GM23338 (cell line): ENCODE measurements around the gene MACROD1. TPM values are rescaled to one million over a fixed set of nuclear protein-coding genes. Genes with fewer than 3 reads are reported as not detected.

Source experiments
- ATAC-seq: fragments of 200-7000 bp; cut with Tn5 transposase; 3 replicates; pipeline ENCODE4 v1.9.1; 2020
- DNase-seq: peaks from one replicate; pipeline ENCODE4 v3.0.0-alpha.2; 2015; ENCODE audit warnings: low spot score
- H2AFZ ChIP-seq: fragments of 200-600 bp; sonication (generic); 2 replicates; pipeline ENCODE4 v1.8.0; 2016; ENCODE audit warnings: antibody characterized with exemption, mild to moderate bottlenecking, moderate library complexity
- H3F3A ChIP-seq: fragments of 200-600 bp; sonication (generic); replicated peaks from 2 replicates; pipeline ENCODE4 v1.8.0; 2017; ENCODE audit warnings: antibody characterized with exemption, mixed run types, low read depth
- H3K27ac ChIP-seq: fragments of 200-600 bp; sonication (generic); 2 replicates; pipeline ENCODE4 v1.6.1; 2016; ENCODE audit warnings: low read depth
- H3K27me3 ChIP-seq: fragments of 200-600 bp; sonication (generic); 2 replicates; pipeline ENCODE4 v1.8.0; 2016; ENCODE audit warnings: mild to moderate bottlenecking, mixed run types, moderate library complexity; ENCODE audit not compliant: insufficient read depth
- H3K36me3 ChIP-seq: fragments of 200-600 bp; sonication (generic); 2 replicates; pipeline ENCODE4 v1.8.0; 2016; ENCODE audit warnings: mild to moderate bottlenecking; ENCODE audit not compliant: insufficient read depth
- H3K4me1 ChIP-seq: fragments of 200-600 bp; sonication (generic); 2 replicates; pipeline ENCODE4 v1.8.0; 2016; ENCODE audit warnings: mild to moderate bottlenecking, moderate library complexity; ENCODE audit not compliant: insufficient read depth
- H3K4me2 ChIP-seq: fragments of 200-600 bp; sonication (generic); 2 replicates; pipeline ENCODE4 v1.7.1; 2017; ENCODE audit warnings: mixed run types
- H3K4me3 ChIP-seq: fragments of 200-600 bp; sonication (generic); 2 replicates; pipeline ENCODE4 v1.6.1; 2016; ENCODE audit warnings: mixed run types
- H3K79me2 ChIP-seq: fragments of 200-600 bp; sonication (generic); replicated peaks from 2 replicates; pipeline ENCODE4 v1.8.0; 2017; ENCODE audit warnings: mild to moderate bottlenecking; ENCODE audit not compliant: insufficient read depth
- H3K9me2 ChIP-seq: fragments of 200-600 bp; sonication (generic); 2 replicates; pipeline ENCODE4 v1.8.0; 2017; ENCODE audit not compliant: insufficient read depth
- H4K20me1 ChIP-seq: fragments of 200-600 bp; sonication (generic); replicated peaks from 2 replicates; pipeline ENCODE4 v1.8.0; 2017; ENCODE audit warnings: mild to moderate bottlenecking; ENCODE audit not compliant: insufficient read depth
- H3K27ac Mint-ChIP-seq: 2 replicates; pipeline ENCODE4 v1.8.0; 2020; ENCODE audit warnings: inconsistent platforms, mild to moderate bottlenecking, moderate library complexity, mixed read lengths
- H3K27me3 Mint-ChIP-seq: 3 replicates; pipeline ENCODE4 v1.8.0; 2022; ENCODE audit warnings: low read depth, mild to moderate bottlenecking, moderate library complexity, mixed read lengths, inconsistent platforms; ENCODE audit not compliant: insufficient read depth, poor library complexity
- H3K36me3 Mint-ChIP-seq: 3 replicates; pipeline ENCODE4 v1.8.0; 2021; ENCODE audit warnings: low read depth, mild to moderate bottlenecking, inconsistent platforms, moderate library complexity, mixed read lengths
- H3K4me1 Mint-ChIP-seq: 3 replicates; pipeline ENCODE4 v1.8.0; 2020; ENCODE audit warnings: mild to moderate bottlenecking, inconsistent platforms, mixed read lengths
- H3K4me3 Mint-ChIP-seq: 3 replicates; pipeline ENCODE4 v1.8.0; 2021; ENCODE audit warnings: moderate library complexity, mild to moderate bottlenecking, inconsistent platforms, mixed read lengths
- H3K9me3 Mint-ChIP-seq: 3 replicates; pipeline ENCODE4 v1.8.0; 2020; ENCODE audit warnings: moderate library complexity, mild to moderate bottlenecking, inconsistent platforms, mixed read lengths
- CREB1 ChIP-seq: fragments of 250-450 bp; sonication (Bioruptor Pico); IDR thresholded peaks from 2 replicates; pipeline ENCODE4 v1.5.0; 2020; ENCODE audit warnings: low read depth, mild to moderate bottlenecking, moderate library complexity
- CTCF ChIP-seq, 2 experiments: fragments of 200-600 bp in 1 of 2; sonication (generic) in 1 of 2; conservative IDR thresholded peaks; 2 replicates each; pipeline versions ENCODE4 v1.5.1 to v1.6.1; 2016 to 2017; ENCODE audit warnings: antibody characterized with exemption in 2 of 2, low read depth in 2 of 2, mild to moderate bottlenecking in 2 of 2, moderate library complexity in 1 of 2
- EZH2 ChIP-seq: fragments of 200-600 bp; sonication (generic); IDR thresholded peaks from one replicate; pipeline ENCODE4 v1.8.0; 2017; ENCODE audit warnings: antibody characterized with exemption, mild to moderate bottlenecking, low read depth; ENCODE audit not compliant: unreplicated experiment
- EZH2phosphoT487 ChIP-seq: fragments of 200-600 bp; sonication (generic); IDR thresholded peaks from one replicate; pipeline ENCODE4 v1.8.1; 2018; ENCODE audit warnings: antibody characterized with exemption; ENCODE audit not compliant: unreplicated experiment
- JUNB ChIP-seq: IDR thresholded peaks from one replicate; pipeline ENCODE4 v1.6.1; 2016; ENCODE audit warnings: antibody characterized with exemption; ENCODE audit not compliant: unreplicated experiment
- POLR2AphosphoS5 ChIP-seq: IDR thresholded peaks from 2 replicates; pipeline ENCODE4 v1.6.1; 2016; ENCODE audit warnings: antibody characterized with exemption, low read depth
- REST ChIP-seq: IDR thresholded peaks from one replicate; pipeline ENCODE4 v1.6.1; 2018; ENCODE audit warnings: antibody characterized with exemption; ENCODE audit not compliant: unreplicated experiment
- STAT1 ChIP-seq: IDR thresholded peaks from one replicate; pipeline ENCODE4 v1.6.1; 2016; ENCODE audit warnings: antibody characterized with exemption; ENCODE audit not compliant: unreplicated experiment
- ZNF114 ChIP-seq: fragments of 250-450 bp; sonication (Bioruptor Pico); IDR thresholded peaks from 2 replicates; pipeline ENCODE4 v1.5.0; 2020; ENCODE audit warnings: mild to moderate bottlenecking, moderate library complexity
- ZNF331 ChIP-seq: fragments of 250-450 bp; sonication (Bioruptor Pico); IDR thresholded peaks from 2 replicates; pipeline ENCODE4 v1.5.0; 2020; ENCODE audit warnings: low read depth, mild to moderate bottlenecking, moderate library complexity
- ZNF462 ChIP-seq: fragments of 250-450 bp; sonication (Bioruptor Pico); IDR thresholded peaks from 2 replicates; pipeline ENCODE4 v1.5.0; 2020; ENCODE audit warnings: mild to moderate bottlenecking, moderate library complexity
- polyA plus RNA-seq: library from polyadenylated mRNA; unstranded; fragments of >200 nt; fragmentation: Nextera tagmentation; extraction: Ambion mirVana; gene quantifications from 2 replicates; pipeline ENCODE4 v1.2.1, GENCODE V29; 2016
- total RNA-seq: library from RNA; depleted of rRNA; stranded (reverse); fragments of >200 nt; shearing (Covaris generic); gene quantifications from 2 replicates; pipeline ENCODE4 v1.2.3, GENCODE V29; 2014
- TF ChIP-seq, protein P1 (sequence below): IDR thresholded peaks from 2 replicates; pipeline ENCODE4 v1.6.1; 2016; ENCODE audit warnings: antibody characterized with exemption

Gene MACROD1
- total and polyA plus RNA-seq, 2 experiments from 2014 or later: 33.0 to 51.6 TPM

DNA sequence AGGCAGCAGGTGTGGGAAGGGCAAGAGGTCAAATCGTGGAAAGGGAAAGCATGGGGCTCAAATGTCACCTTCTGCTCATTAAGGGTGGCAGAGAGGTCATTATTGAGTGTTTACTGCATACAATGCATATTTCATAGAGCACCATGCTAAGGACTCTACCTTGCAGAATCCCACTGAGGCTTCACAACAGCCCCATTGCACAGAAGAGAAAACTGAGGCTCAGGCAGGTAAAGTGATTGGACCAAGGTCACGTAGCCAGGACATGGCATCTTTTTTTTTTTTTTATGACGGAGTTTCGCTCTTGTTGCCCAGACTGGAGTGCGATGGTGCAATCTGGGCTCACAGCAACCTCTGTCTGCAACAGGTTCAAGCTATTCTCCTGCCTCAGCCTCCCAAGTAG is 122.4 kb downstream of the MACROD1 start (continued):
- TF ChIP-seq CTCF (conservative IDR thresholded peaks at IDR 0.05; ENCODE audit: low read depth in 2 of 2): no peak

- no peak for DNase-seq
- no peak for ATAC-seq
- H3K27me3 ChIP-seq: peaks cover 100% of the 10 kb centered on the region
- no peaks in the 10 kb centered on the region for H3K36me3 Mint-ChIP-seq
- peaks cover 6% of the 10 kb centered on the region; the same call in 1 of the 2 replicates for H3K4me1 ChIP-seq
- H3K4me3 Mint-ChIP-seq: no peak overlapping the region
- peaks cover 77% of the 10 kb centered on the region for H3K27me3 Mint-ChIP-seq
- no peaks in the 10 kb centered on the region for H3K9me3 Mint-ChIP-seq
- H3K4me1 Mint-ChIP-seq: peaks cover 12% of the 10 kb centered on the region
- no peak overlapping the region for H3K27ac Mint-ChIP-seq
- no peak overlapping the region for H3K27ac ChIP-seq
- no peak overlapping the region for H3K4me3 ChIP-seq
- no peaks in the 10 kb centered on the region for H3K36me3 ChIP-seq
- H4K20me1 ChIP-seq: peaks cover 8% of the 10 kb centered on the region; the same call in 1 of the 2 replicates
- H3K4me2 ChIP-seq: no peak overlapping the region
- H3K9me2 ChIP-seq: no peaks in the 10 kb centered on the region
- no peaks in the 10 kb centered on the region for H3K79me2 ChIP-seq
- 0 out of 2 replicates have a peak, but pooled peaks cover 4% of the 10 kb centered on the region for H3F3A ChIP-seq
- H2AFZ ChIP-seq: no peak overlapping the region
- no peak for TF ChIP-seq ZNF114 (CRISPR knock-in tag)
- no peak for TF ChIP-seq REST
- TF ChIP-seq ZNF462 (CRISPR knock-in tag): no peak
- no peak for TF ChIP-seq JUNB
- no peak for TF ChIP-seq POLR2AphosphoS5
- TF ChIP-seq CREB1 (CRISPR knock-in tag): no peak
- TF ChIP-seq EZH2: no peak
- TF ChIP-seq, protein P1, sequence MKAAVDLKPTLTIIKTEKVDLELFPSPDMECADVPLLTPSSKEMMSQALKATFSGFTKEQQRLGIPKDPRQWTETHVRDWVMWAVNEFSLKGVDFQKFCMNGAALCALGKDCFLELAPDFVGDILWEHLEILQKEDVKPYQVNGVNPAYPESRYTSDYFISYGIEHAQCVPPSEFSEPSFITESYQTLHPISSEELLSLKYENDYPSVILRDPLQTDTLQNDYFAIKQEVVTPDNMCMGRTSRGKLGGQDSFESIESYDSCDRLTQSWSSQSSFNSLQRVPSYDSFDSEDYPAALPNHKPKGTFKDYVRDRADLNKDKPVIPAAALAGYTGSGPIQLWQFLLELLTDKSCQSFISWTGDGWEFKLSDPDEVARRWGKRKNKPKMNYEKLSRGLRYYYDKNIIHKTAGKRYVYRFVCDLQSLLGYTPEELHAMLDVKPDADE: no peak
- TF ChIP-seq ZNF331: no peak
- TF ChIP-seq STAT1: no peak
- TF ChIP-seq EZH2phosphoT487: no peak
These were observed 123.6 kb downstream of the MACROD1 start for GRCh38 chr11:64042301-64042700.
